K562 (cell line): Measurements from ENCODE around the gene TPCN1. TPM values are rescaled to one million over a fixed set of nuclear protein-coding genes. Genes with fewer than 3 reads are reported as not detected.

Experiments
- ATF7 ChIP-seq: fragments of 450-650 bp; IDR thresholded peaks from 2 replicates; pipeline ENCODE4 v1.7.1; 2014; ENCODE audit warnings: mild to moderate bottlenecking, moderate library complexity
- FOXA3 ChIP-seq, 2 experiments: fragments of 450-650 bp in 1 of 2; sonication (generic) in 1 of 2; formaldehyde crosslinking; IDR thresholded peaks in 1 of 2; conservative IDR thresholded peaks in 1 of 2; 2 replicates each; pipeline versions ENCODE4 v1.4.0 to v1.8.0; 2020 to 2022; ENCODE audit warnings: mild to moderate bottlenecking in 2 of 2, missing genetic modification reagents in 1 of 2
- FOXJ3 ChIP-seq: sonication (generic); formaldehyde crosslinking; IDR thresholded peaks from 2 replicates; pipeline ENCODE4 v1.4.0; 2020; ENCODE audit warnings: mild to moderate bottlenecking, missing genetic modification reagents
- JUN ChIP-seq, 2 experiments: sonication (generic) in 1 of 2; formaldehyde crosslinking in 1 of 2; IDR thresholded peaks; 2 replicates each; pipeline versions ENCODE4 v1.6.1 to v1.8.0; 2012 to 2022; ENCODE audit warnings: borderline replicate concordance in 2 of 2, mild to moderate bottlenecking in 2 of 2, improper control_type of control experiment in 1 of 2, low read depth in 1 of 2, low read length in 1 of 2, missing genetic modification reagents in 1 of 2
- L3MBTL2 ChIP-seq: fragments of 450-650 bp; IDR thresholded peaks from 2 replicates; pipeline ENCODE4 v1.6.1; 2016; ENCODE audit warnings: mild to moderate bottlenecking, moderate library complexity
- MED1 ChIP-seq: sonication (generic); formaldehyde crosslinking; IDR thresholded peaks from 2 replicates; pipeline ENCODE4 v1.8.1; 2023; ENCODE audit warnings: missing genetic modification reagents, borderline replicate concordance
- NCOA4 ChIP-seq: fragments of 450-650 bp; IDR thresholded peaks from 2 replicates; pipeline ENCODE4 v1.6.1; 2018; ENCODE audit warnings: mild to moderate bottlenecking; ENCODE audit not compliant: partially characterized antibody
- SETDB1 ChIP-seq: IDR thresholded peaks from one replicate; pipeline ENCODE4 v1.6.1; 2012; ENCODE audit warnings: low read length, control low read depth, inconsistent platforms
- SIX5 ChIP-seq, 2 experiments: IDR thresholded peaks; 2 replicates each; pipeline ENCODE4 v1.6.1; 2011; ENCODE audit warnings: low read length in 2 of 2, borderline replicate concordance in 1 of 2, low read depth in 1 of 2, mild to moderate bottlenecking in 1 of 2, moderate library complexity in 1 of 2; ENCODE audit not compliant: insufficient read depth in 1 of 2
- SMARCE1 ChIP-seq: fragments of 450-650 bp; IDR thresholded peaks from 2 replicates; pipeline ENCODE4 v1.7.1; 2016; ENCODE audit warnings: mild to moderate bottlenecking
- ZNF174 ChIP-seq: fragments of 250-450 bp; sonication (Bioruptor Pico); IDR thresholded peaks from 2 replicates; pipeline ENCODE4 v1.4.0; 2020; ENCODE audit warnings: mild to moderate bottlenecking
- polyA plus RNA-seq, 8 experiments: library from polyadenylated mRNA; depleted of rRNA in 4 of 8; stranded (reverse) in 5 of 8; unstranded in 3 of 8; fragments of >200 nt; fragmentation: Nextera tagmentation in 2 of 8; fragmentation: Illumina TruSeq in 1 of 8; extraction: Ambion mirVana in 2 of 8; extraction: Trizol in 1 of 8; gene quantifications; 2 replicates each; pipeline versions ENCODE4 v1.2.1 to v1.2.3, GENCODE V29; 2011 to 2014; ENCODE audit warnings: inconsistent platforms in 1 of 8, missing spikeins in 1 of 8
- total RNA-seq, 7 experiments: library from RNA; depleted of rRNA in 6 of 7; stranded (reverse); fragments of >200 nt in 6 of 7; fragmentation: Illumina TruSeq in 2 of 7; extraction: Trizol in 2 of 7; gene quantifications; 2 replicates each; pipeline versions ENCODE4 v1.2.1 to v1.2.3, GENCODE V29; 2011 to 2021; ENCODE audit warnings: low replicate concordance in 1 of 7
- TF ChIP-seq, protein P1 (sequence below), 2 experiments: fragments of 450-650 bp in 1 of 2; sonication (generic) in 1 of 2; formaldehyde crosslinking in 1 of 2; IDR thresholded peaks; 2 replicates each; pipeline versions ENCODE4 v1.7.1 to v1.9.0; 2016 to 2022; ENCODE audit warnings: inconsistent platforms in 1 of 2, mild to moderate bottlenecking in 1 of 2, missing genetic modification reagents in 1 of 2
- TF ChIP-seq, protein P2 (sequence below): fragments of 250-450 bp; sonication (Bioruptor Pico); IDR thresholded peaks from 2 replicates; pipeline ENCODE4 v1.4.0; 2020
- TF ChIP-seq, protein P3 (sequence below): fragments of 450-650 bp; formaldehyde crosslinking; conservative IDR thresholded peaks from 2 replicates; pipeline ENCODE4 v1.4.0; 2022; ENCODE audit warnings: mild to moderate bottlenecking, missing genetic modification characterization

TPCN1 gene
- total and polyA plus RNA-seq, 9 of the 15 experiments (the other 6 are each of a cell fraction or from before 2014, with no cell fraction given) = 0.80 to 23.8 (median 7.4) TPM

DNA sequence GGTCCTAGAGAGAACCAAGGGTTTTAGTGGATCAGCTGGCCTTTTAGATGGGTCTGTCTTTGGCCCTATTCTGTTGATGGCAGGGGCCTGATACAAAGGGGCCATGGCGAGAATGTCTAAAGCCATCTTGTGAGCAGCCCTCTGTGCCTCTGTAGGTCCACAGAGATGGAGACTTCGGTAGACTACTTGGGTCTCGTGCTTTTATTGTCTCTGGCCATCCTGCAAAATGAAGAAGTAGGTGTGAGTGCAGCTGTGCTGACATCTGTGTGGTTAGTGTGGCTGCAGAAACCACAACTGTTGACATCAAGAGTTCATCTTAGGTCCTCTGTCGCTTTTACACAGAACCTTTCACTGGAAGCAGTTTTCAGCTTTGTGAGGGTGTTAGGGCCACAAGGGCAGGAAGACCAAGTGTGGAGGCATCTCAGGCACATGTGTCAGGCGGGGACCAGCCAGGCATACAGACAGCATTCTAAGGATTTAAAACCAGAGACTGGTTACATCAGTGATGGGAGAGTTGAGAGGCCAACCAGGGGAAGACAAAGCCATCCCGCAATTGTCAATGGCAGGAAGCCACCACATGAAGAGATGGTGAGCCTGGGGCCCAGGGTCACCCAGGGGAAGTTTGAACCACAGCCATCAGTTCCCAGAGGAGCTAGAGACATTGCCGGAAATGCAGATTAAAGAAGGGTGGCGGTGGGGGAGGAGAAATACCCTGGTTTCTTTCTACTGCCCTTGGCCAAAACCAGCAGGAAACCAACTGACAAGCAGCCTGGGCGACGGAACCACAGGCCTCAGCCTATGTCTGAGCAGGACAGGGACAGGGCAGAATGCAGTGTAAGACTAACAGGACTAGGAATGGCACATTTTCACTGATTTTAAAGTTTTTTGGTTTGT lies 13.0 kb upstream of the TPCN1 start (continued):
- TF ChIP-seq, protein P1, sequence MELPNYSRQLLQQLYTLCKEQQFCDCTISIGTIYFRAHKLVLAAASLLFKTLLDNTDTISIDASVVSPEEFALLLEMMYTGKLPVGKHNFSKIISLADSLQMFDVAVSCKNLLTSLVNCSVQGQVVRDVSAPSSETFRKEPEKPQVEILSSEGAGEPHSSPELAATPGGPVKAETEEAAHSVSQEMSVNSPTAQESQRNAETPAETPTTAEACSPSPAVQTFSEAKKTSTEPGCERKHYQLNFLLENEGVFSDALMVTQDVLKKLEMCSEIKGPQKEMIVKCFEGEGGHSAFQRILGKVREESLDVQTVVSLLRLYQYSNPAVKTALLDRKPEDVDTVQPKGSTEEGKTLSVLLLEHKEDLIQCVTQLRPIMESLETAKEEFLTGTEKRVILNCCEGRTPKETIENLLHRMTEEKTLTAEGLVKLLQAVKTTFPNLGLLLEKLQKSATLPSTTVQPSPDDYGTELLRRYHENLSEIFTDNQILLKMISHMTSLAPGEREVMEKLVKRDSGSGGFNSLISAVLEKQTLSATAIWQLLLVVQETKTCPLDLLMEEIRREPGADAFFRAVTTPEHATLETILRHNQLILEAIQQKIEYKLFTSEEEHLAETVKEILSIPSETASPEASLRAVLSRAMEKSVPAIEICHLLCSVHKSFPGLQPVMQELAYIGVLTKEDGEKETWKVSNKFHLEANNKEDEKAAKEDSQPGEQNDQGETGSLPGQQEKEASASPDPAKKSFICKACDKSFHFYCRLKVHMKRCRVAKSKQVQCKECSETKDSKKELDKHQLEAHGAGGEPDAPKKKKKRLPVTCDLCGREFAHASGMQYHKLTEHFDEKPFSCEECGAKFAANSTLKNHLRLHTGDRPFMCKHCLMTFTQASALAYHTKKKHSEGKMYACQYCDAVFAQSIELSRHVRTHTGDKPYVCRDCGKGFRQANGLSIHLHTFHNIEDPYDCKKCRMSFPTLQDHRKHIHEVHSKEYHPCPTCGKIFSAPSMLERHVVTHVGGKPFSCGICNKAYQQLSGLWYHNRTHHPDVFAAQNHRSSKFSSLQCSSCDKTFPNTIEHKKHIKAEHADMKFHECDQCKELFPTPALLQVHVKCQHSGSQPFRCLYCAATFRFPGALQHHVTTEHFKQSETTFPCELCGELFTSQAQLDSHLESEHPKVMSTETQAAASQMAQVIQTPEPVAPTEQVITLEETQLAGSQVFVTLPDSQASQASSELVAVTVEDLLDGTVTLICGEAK (IDR thresholded peaks at IDR 0.05) = no peak
- TF ChIP-seq, protein P1 (CRISPR knock-in tag; IDR thresholded peaks at IDR 0.05) = no peak
- TF ChIP-seq NCOA4 (no peak), ZNF174 (CRISPR knock-in tag) (no peak), SMARCE1 (peak; percentile 52; the same call in 1 of the 2 replicates), MED1 (CRISPR knock-in tag) (no peak), JUN (IDR thresholded peaks at IDR 0.05; ENCODE audit: borderline replicate concordance, low read depth, low read length) (no peak), JUN (CRISPR knock-in tag; IDR thresholded peaks at IDR 0.05; ENCODE audit: borderline replicate concordance) (no peak), L3MBTL2 (peak; percentile 88), FOXJ3 (no peak), SETDB1 (no peak), SIX5 (IDR thresholded peaks at IDR 0.05; ENCODE audit: borderline replicate concordance in 1 of 2, insufficient read depth in 1 of 2, low read depth in 1 of 2, low read length in 2 of 2) (no peak), FOXA3 (CRISPR knock-in tag; conservative IDR thresholded peaks at IDR 0.05 in 1 of 2, IDR thresholded peaks at IDR 0.05 in 1 of 2) (peak; percentile 73 to 90), ATF7 (peak; percentile 39)
- TF ChIP-seq, protein P2, sequence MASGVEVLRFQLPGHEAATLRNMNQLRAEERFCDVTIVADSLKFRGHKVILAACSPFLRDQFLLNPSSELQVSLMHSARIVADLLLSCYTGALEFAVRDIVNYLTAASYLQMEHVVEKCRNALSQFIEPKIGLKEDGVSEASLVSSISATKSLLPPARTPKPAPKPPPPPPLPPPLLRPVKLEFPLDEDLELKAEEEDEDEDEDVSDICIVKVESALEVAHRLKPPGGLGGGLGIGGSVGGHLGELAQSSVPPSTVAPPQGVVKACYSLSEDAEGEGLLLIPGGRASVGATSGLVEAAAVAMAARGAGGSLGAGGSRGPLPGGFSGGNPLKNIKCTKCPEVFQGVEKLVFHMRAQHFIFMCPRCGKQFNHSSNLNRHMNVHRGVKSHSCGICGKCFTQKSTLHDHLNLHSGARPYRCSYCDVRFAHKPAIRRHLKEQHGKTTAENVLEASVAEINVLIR (CRISPR knock-in tag) = 0 out of 2 replicates have a peak, but pooled peaks have one; percentile 16
- TF ChIP-seq, protein P3, sequence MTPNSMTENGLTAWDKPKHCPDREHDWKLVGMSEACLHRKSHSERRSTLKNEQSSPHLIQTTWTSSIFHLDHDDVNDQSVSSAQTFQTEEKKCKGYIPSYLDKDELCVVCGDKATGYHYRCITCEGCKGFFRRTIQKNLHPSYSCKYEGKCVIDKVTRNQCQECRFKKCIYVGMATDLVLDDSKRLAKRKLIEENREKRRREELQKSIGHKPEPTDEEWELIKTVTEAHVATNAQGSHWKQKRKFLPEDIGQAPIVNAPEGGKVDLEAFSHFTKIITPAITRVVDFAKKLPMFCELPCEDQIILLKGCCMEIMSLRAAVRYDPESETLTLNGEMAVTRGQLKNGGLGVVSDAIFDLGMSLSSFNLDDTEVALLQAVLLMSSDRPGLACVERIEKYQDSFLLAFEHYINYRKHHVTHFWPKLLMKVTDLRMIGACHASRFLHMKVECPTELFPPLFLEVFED = no peak
